Measurements from ENCODE around the gene CACNA2D1.

The CACNA2D1 gene

GRCh38 chr7:82293467-82293866 is 150.1 kb downstream of the CACNA2D1 start:
- H3K4me3 ChIP-seq (ENCODE audit: control insufficient read depth, low read depth, low read length), result no peak overlapping the region
- no peak for TF ChIP-seq CTCF (IDR thresholded peaks at IDR 0.05; ENCODE audit: control insufficient read depth, insufficient read depth, low read depth, low read length, missing control alignments)
- DNase-seq (ENCODE audit: low read depth), result no peak

- TF ChIP-seq CTCF (IDR thresholded peaks at IDR 0.05; ENCODE audit: control insufficient read depth, insufficient read depth, low read depth, low read length, missing control alignments), result no peak
- DNase-seq (ENCODE audit: low read depth), result no peak
- H3K4me3 ChIP-seq (ENCODE audit: control insufficient read depth, low read depth, low read length), result no peak overlapping the region
These were observed 151.6 kb downstream of the CACNA2D1 start for GRCh38 chr7:82291931-82292330.

- H3K4me3 ChIP-seq (ENCODE audit: control insufficient read depth, low read depth, low read length), result no peak overlapping the region
- no peak for DNase-seq (ENCODE audit: low read depth)
- TF ChIP-seq CTCF (IDR thresholded peaks at IDR 0.05; ENCODE audit: control insufficient read depth, insufficient read depth, low read depth, low read length, missing control alignments), result no peak
These were observed 153.7 kb downstream of the CACNA2D1 start for GRCh38 chr7:82289889-82290288.

- TF ChIP-seq CTCF (IDR thresholded peaks at IDR 0.05; ENCODE audit: control insufficient read depth, insufficient read depth, low read depth, low read length, missing control alignments), result no peak
- H3K4me3 ChIP-seq (ENCODE audit: control insufficient read depth, low read depth, low read length), result no peak overlapping the region
- no peak for DNase-seq (ENCODE audit: low read depth)
These were observed 154.4 kb downstream of the CACNA2D1 start for GRCh38 chr7:82289152-82289535.

- DNase-seq (ENCODE audit: low read depth), result no peak
- TF ChIP-seq CTCF (IDR thresholded peaks at IDR 0.05; ENCODE audit: control insufficient read depth, insufficient read depth, low read depth, low read length, missing control alignments), result no peak
- H3K4me3 ChIP-seq (ENCODE audit: control insufficient read depth, low read depth, low read length), result no peak overlapping the region
These were observed 156.8 kb downstream of the CACNA2D1 start for GRCh38 chr7:82286798-82287140.

- H3K4me3 ChIP-seq (ENCODE audit: control insufficient read depth, low read depth, low read length), result no peak overlapping the region
- TF ChIP-seq CTCF (IDR thresholded peaks at IDR 0.05; ENCODE audit: control insufficient read depth, insufficient read depth, low read depth, low read length, missing control alignments), result no peak
- DNase-seq (ENCODE audit: low read depth), result no peak
These were observed 157.3 kb downstream of the CACNA2D1 start for GRCh38 chr7:82286096-82286797.
